Neural cell (in vitro differentiated cells): ENCODE results near the gene C10orf88. TPM values are rescaled to one million over a fixed set of nuclear protein-coding genes. Genes with fewer than 3 reads are reported as not detected.

ENCODE experiments used
- H2AFZ ChIP-seq: fragments of 200-600, 300-800 bp; sonication (generic), shearing (Covaris generic); 2 replicates; pipeline ENCODE4 v1.6.0; 2014; ENCODE audit warnings: low read depth, mild to moderate bottlenecking, antibody characterized with exemption, low read length, moderate library complexity
- H3F3A ChIP-seq: fragments of 200-600 bp; shearing (Covaris generic); 2 replicates; pipeline ENCODE4 v1.6.1; 2016; ENCODE audit warnings: mild to moderate bottlenecking, moderate library complexity, mixed read lengths, antibody characterized with exemption, low read length; ENCODE audit not compliant: insufficient read depth, poor library complexity, severe bottlenecking
- H3K27ac ChIP-seq: fragments of 200-600, 300-800 bp; sonication (generic), shearing (Covaris generic); 2 replicates; pipeline ENCODE4 v1.5.1; 2014; ENCODE audit warnings: mild to moderate bottlenecking, low read length, moderate library complexity
- H3K27me3 ChIP-seq: fragments of 300-800, 200-600 bp; sonication (generic), shearing (Covaris generic); 2 replicates; pipeline ENCODE4 v1.6.0; 2014; ENCODE audit warnings: mild to moderate bottlenecking, low read depth, low read length, moderate library complexity; ENCODE audit not compliant: insufficient read depth
- H3K36me3 ChIP-seq: fragments of 300-800, 200-600 bp; sonication (generic), shearing (Covaris generic); 2 replicates; pipeline ENCODE4 v1.5.1; 2014; ENCODE audit warnings: mild to moderate bottlenecking, antibody characterized with exemption, low read length, moderate library complexity; ENCODE audit not compliant: insufficient read depth
- H3K4me2 ChIP-seq: fragments of 300-800, 200-600 bp; sonication (generic), shearing (Covaris generic); 2 replicates; pipeline ENCODE4 v1.6.0; 2014; ENCODE audit warnings: mild to moderate bottlenecking, low read length
- H3K4me3 ChIP-seq: fragments of 300-800, 200-600 bp; sonication (generic), shearing (Covaris generic); 2 replicates; pipeline ENCODE4 v1.5.1; 2014; ENCODE audit warnings: mild to moderate bottlenecking, low read length, moderate library complexity
- H3K79me2 ChIP-seq: fragments of 200-600 bp; shearing (Covaris generic); replicated peaks from 2 replicates; pipeline ENCODE4 v1.6.0; 2014; ENCODE audit warnings: mild to moderate bottlenecking, low read length, moderate library complexity; ENCODE audit not compliant: insufficient read depth
- H3K9ac ChIP-seq: fragments of 300-800, 200-600 bp; sonication (generic), shearing (Covaris generic); 2 replicates; pipeline ENCODE4 v1.6.1; 2016; ENCODE audit warnings: mild to moderate bottlenecking, low read length, mixed read lengths
- H3K9me2 ChIP-seq: fragments of 200-600 bp; shearing (Covaris generic); 2 replicates; pipeline ENCODE4 v1.6.1; 2016; ENCODE audit warnings: mild to moderate bottlenecking, low read length, mixed read lengths; ENCODE audit not compliant: insufficient read depth
- H3K9me3 ChIP-seq: fragments of 200-600, 300-800 bp; sonication (generic), shearing (Covaris generic); 2 replicates; pipeline ENCODE4 v1.6.1; 2016; ENCODE audit warnings: mild to moderate bottlenecking, mixed run types, low read length, moderate library complexity, mixed read lengths
- H4K20me1 ChIP-seq: fragments of 200-600 bp; shearing (Covaris generic); 2 replicates; pipeline ENCODE4 v1.6.1; 2016; ENCODE audit warnings: mild to moderate bottlenecking, mixed run types; ENCODE audit not compliant: insufficient read depth
- CTCF ChIP-seq: fragments of 450-650 bp; IDR thresholded peaks from 2 replicates; pipeline ENCODE4 v1.5.1; 2014; ENCODE audit warnings: antibody characterized with exemption, mild to moderate bottlenecking, moderate library complexity; ENCODE audit not compliant: poor library complexity, severe bottlenecking
- EP300 ChIP-seq: fragments of 450-650 bp; conservative IDR thresholded peaks from 2 replicates; pipeline ENCODE4 v1.6.1; 2014; ENCODE audit warnings: antibody characterized with exemption, mild to moderate bottlenecking, moderate library complexity; ENCODE audit not compliant: poor library complexity, severe bottlenecking
- EZH2 ChIP-seq: fragments of 200-600, 300-800 bp; shearing (Covaris generic), sonication (generic); IDR thresholded peaks from 2 replicates; pipeline ENCODE4 v1.6.1; 2014; ENCODE audit warnings: antibody characterized with exemption, low read length, borderline replicate concordance, mild to moderate bottlenecking; ENCODE audit not compliant: insufficient read depth, poor library complexity, severe bottlenecking
- MXI1 ChIP-seq: fragments of 450-650 bp; conservative IDR thresholded peaks from 2 replicates; pipeline ENCODE4 v1.6.1; 2014; ENCODE audit warnings: antibody characterized with exemption, mild to moderate bottlenecking; ENCODE audit not compliant: poor library complexity, severe bottlenecking
- POLR2AphosphoS5 ChIP-seq: IDR thresholded peaks from 2 replicates; pipeline ENCODE4 v1.6.1; 2012
- RAD21 ChIP-seq: fragments of 450-650 bp; conservative IDR thresholded peaks from 2 replicates; pipeline ENCODE4 v1.6.1; 2014; ENCODE audit warnings: antibody characterized with exemption, mild to moderate bottlenecking, moderate library complexity
- REST ChIP-seq: IDR thresholded peaks from 2 replicates; pipeline ENCODE4 v1.6.1; 2012; ENCODE audit warnings: borderline replicate concordance
- SMC3 ChIP-seq: fragments of 450-650 bp; conservative IDR thresholded peaks from 2 replicates; pipeline ENCODE4 v1.6.1; 2014; ENCODE audit warnings: antibody characterized with exemption, mild to moderate bottlenecking, moderate library complexity; ENCODE audit not compliant: poor library complexity
- TAF1 ChIP-seq: IDR thresholded peaks from 2 replicates; pipeline ENCODE4 v1.6.1; 2012; ENCODE audit warnings: low read depth
- polyA plus RNA-seq: library from polyadenylated mRNA; depleted of rRNA; stranded (reverse); fragments of >200 nt; gene quantifications from 2 replicates; pipeline ENCODE4 v1.2.3, GENCODE V29; 2014

Gene C10orf88
- polyA plus RNA-seq, 1 donor from 2014 or later, result 25.8 TPM

- no peaks in the 10 kb centered on the region for H3F3A ChIP-seq
- H3K9ac ChIP-seq, result no peak overlapping the region
- no peak overlapping the region for H3K4me3 ChIP-seq
- no peaks in the 10 kb centered on the region for H3K9me2 ChIP-seq
- no peak overlapping the region for H2AFZ ChIP-seq
- TF ChIP-seq RAD21, result no peak
- TF ChIP-seq SMC3, result no peak
- TF ChIP-seq MXI1, result no peak
- no peak for TF ChIP-seq POLR2AphosphoS5
- TF ChIP-seq REST, result no peak
- TF ChIP-seq EP300, result no peak
- no peak for TF ChIP-seq EZH2
- no peak for TF ChIP-seq TAF1
- no peak for TF ChIP-seq CTCF
- no peaks in the 10 kb centered on the region for H3K9me3 ChIP-seq
- no peak overlapping the region for H3K4me2 ChIP-seq
- no peaks in the 10 kb centered on the region for H4K20me1 ChIP-seq
- H3K36me3 ChIP-seq, result peaks cover 5% of the 10 kb centered on the region
- H3K27me3 ChIP-seq, result no peaks in the 10 kb centered on the region
- H3K79me2 ChIP-seq, result no peaks in the 10 kb centered on the region
- H3K27ac ChIP-seq, result no peak overlapping the region
Measured at GRCh38 chr10:122983898-122984297, 29.9 kb upstream of the C10orf88 start.

GRCh38 chr10:122981066-122981464, 27.0 kb upstream of the C10orf88 start:
- Histone ChIP-seq H4K20me1 (no peaks in the 10 kb centered on the region), H3K4me2 (no peak overlapping the region), H3K27ac (no peak overlapping the region), H3K79me2 (no peaks in the 10 kb centered on the region), H3K9me2 (no peaks in the 10 kb centered on the region), H3K27me3 (no peaks in the 10 kb centered on the region), H3F3A (no peaks in the 10 kb centered on the region), H2AFZ (no peak overlapping the region), H3K9me3 (no peaks in the 10 kb centered on the region), H3K36me3 (peaks cover 5% of the 10 kb centered on the region), H3K4me3 (peak overlapping the region; percentile 89), H3K9ac (no peak overlapping the region)
- TF ChIP-seq CTCF (peak; percentile 13), EP300 (no peak)
